PC-9 (cell line): ENCODE data around the gene CMSS1. TPM values are rescaled to one million over a fixed set of nuclear protein-coding genes. Genes with fewer than 3 reads are reported as not detected.
A peak's percentile ranks its signal among the peaks of the same experiment; 100 is the strongest.

Source experiments
- BruUV-seq: library from RNA; stranded (reverse); fragments of 400-500 nt; replicated peaks from 2 replicates; lab custom pipeline; 2021; lab: Mats Ljungman, UMichigan
- CTCF ChIA-PET: fragments of 300-600 bp; sonication (Branson Sonifier 250); formaldehyde crosslinking; loops from one replicate; lab custom pipeline; 2022; ENCODE audit warnings: antibody characterized with exemption; lab: Charles Lee
- POLR2A ChIA-PET: fragments of 300-600 bp; sonication (Branson Sonifier 250); formaldehyde crosslinking; loops from one replicate; lab custom pipeline; 2022; ENCODE audit warnings: antibody characterized with exemption; ENCODE audit not compliant: unreplicated experiment; lab: Charles Lee
- DNase-seq, 2 experiments: peaks; one replicate each; pipeline versions ENCODE4 v3.0.0 to v3.0.0-alpha.2; 2015 to 2022; ENCODE audit warnings: mixed read lengths in 1 of 2
- H2AFZ ChIP-seq: fragments of 200-600 bp; sonication (generic); 2 replicates; pipeline ENCODE4 v1.8.1; 2017; ENCODE audit warnings: antibody characterized with exemption
- H3F3A ChIP-seq: fragments of 200-600 bp; sonication (generic); 2 replicates; pipeline ENCODE4 v1.8.1; 2017; ENCODE audit warnings: antibody characterized with exemption, mild to moderate bottlenecking, low read depth; ENCODE audit not compliant: insufficient read depth
- H3K27ac ChIP-seq: fragments of 200-600 bp; sonication (generic); 2 replicates; pipeline ENCODE4 v1.6.1; 2016; ENCODE audit warnings: mixed run types
- H3K27me3 ChIP-seq: fragments of 200-600 bp; sonication (generic); 2 replicates; pipeline ENCODE4 v1.6.1; 2016; ENCODE audit warnings: low read depth, mixed run types; ENCODE audit not compliant: insufficient read depth
- H3K36me3 ChIP-seq: fragments of 200-600 bp; sonication (generic); 2 replicates; pipeline ENCODE4 v1.6.1; 2016; ENCODE audit warnings: low read depth, mixed run types
- H3K4me1 ChIP-seq: fragments of 200-600 bp; sonication (generic); replicated peaks from 2 replicates; pipeline ENCODE4 v1.6.1; 2016; ENCODE audit warnings: mixed run types; ENCODE audit not compliant: insufficient read depth
- H3K4me2 ChIP-seq: fragments of 200-600 bp; sonication (generic); 2 replicates; pipeline ENCODE4 v1.6.1; 2017; ENCODE audit warnings: mixed run types
- H3K4me3 ChIP-seq: fragments of 200-600 bp; sonication (generic); 2 replicates; pipeline ENCODE4 v1.6.1; 2016; ENCODE audit warnings: mixed run types
- H3K79me2 ChIP-seq: fragments of 200-600 bp; sonication (generic); 2 replicates; pipeline ENCODE4 v1.6.1; 2017; ENCODE audit warnings: low read depth, mixed run types
- H3K9me2 ChIP-seq: fragments of 200-600 bp; sonication (generic); 2 replicates; pipeline ENCODE4 v1.8.1; 2017; ENCODE audit warnings: mild to moderate bottlenecking; ENCODE audit not compliant: insufficient read depth
- H3K9me3 ChIP-seq: fragments of 200-600 bp; sonication (generic); 2 replicates; pipeline ENCODE4 v1.8.1; 2016; ENCODE audit warnings: low read depth; ENCODE audit not compliant: insufficient read depth
- H4K20me1 ChIP-seq: fragments of 200-600 bp; sonication (generic); 2 replicates; pipeline ENCODE4 v1.8.1; 2017; ENCODE audit not compliant: insufficient read depth
- CTCF ChIP-seq: fragments of 200-600 bp; sonication (generic); conservative IDR thresholded peaks from 2 replicates; pipeline ENCODE4 v1.6.1; 2017; ENCODE audit warnings: mixed run types, antibody characterized with exemption, mild to moderate bottlenecking, moderate library complexity
- EZH2 ChIP-seq: fragments of 200-600 bp; sonication (generic); IDR thresholded peaks from 2 replicates; pipeline ENCODE4 v1.8.0; 2017; ENCODE audit warnings: antibody characterized with exemption, low read depth
- intact Hi-C: fragments of 100-400 bp; cut with micrococcal nuclease; formaldehyde crosslinking; loops from one replicate; pipeline ENCODE4 v1.10.0; 2022; ENCODE audit not compliant: unreplicated experiment
- total RNA-seq: library from RNA; stranded (reverse); gene quantifications from 2 replicates; pipeline ENCODE4 v1.2.3, GENCODE V29; 2021

The CMSS1 gene
- total RNA-seq, 1 experiment from 2014 or later = 98.9 TPM

- BruUV-seq = no TSS peak
- H3K36me3 ChIP-seq = peaks cover 9% of the 10 kb centered on the region; the same call in 1 of the 2 replicates
- H3K27ac ChIP-seq = peak overlapping the region; percentile 76; the same call in 1 of the 2 replicates
- H3K9me3 ChIP-seq = no peaks in the 10 kb centered on the region; the same call in 1 of the 2 replicates
- CTCF ChIA-PET = interaction anchor here (0.6 kb wide), 1 partner anchor 1665 kb away, joined by 5 read pairs; no protein-coding TSS in a partner anchor
- H4K20me1 ChIP-seq = no peaks in the 10 kb centered on the region
- peaks cover 86% of the 10 kb centered on the region for H3K4me1 ChIP-seq
- peaks cover 56% of the 10 kb centered on the region for H3F3A ChIP-seq
- H3K4me2 ChIP-seq = peak overlapping the region; percentile 71
- H3K27me3 ChIP-seq = no peaks in the 10 kb centered on the region
- intact Hi-C loops = loop anchor here (2.0 kb wide), 1 partner anchor 53 kb away; no protein-coding TSS in a partner anchor
- H3K9me2 ChIP-seq = no peaks in the 10 kb centered on the region
- H3K4me3 ChIP-seq = no peak overlapping the region
- POLR2A ChIA-PET = no interaction called here
- no peak overlapping the region for H2AFZ ChIP-seq
- no peak for DNase-seq
- no peaks in the 10 kb centered on the region; the same call in 1 of the 2 replicates for H3K79me2 ChIP-seq
- TF ChIP-seq CTCF (no peak), EZH2 (no peak)
Observed at GRCh38 chr3:100045696-100046095, 228.0 kb downstream of the CMSS1 start.

GRCh38 chr3:100046986-100047385 is 229.3 kb downstream of the CMSS1 start:
- H3K27me3 ChIP-seq = no peaks in the 10 kb centered on the region
- DNase-seq = no peak
- H3F3A ChIP-seq = peaks cover 43% of the 10 kb centered on the region
- H3K79me2 ChIP-seq = no peaks in the 10 kb centered on the region; the same call in 1 of the 2 replicates
- no peak overlapping the region; the same call in 1 of the 2 replicates for H3K4me3 ChIP-seq
- no peak overlapping the region for H2AFZ ChIP-seq
- TSS peak; percentile 72 for BruUV-seq
- no peaks in the 10 kb centered on the region; the same call in 1 of the 2 replicates for H3K9me3 ChIP-seq
- peaks cover 9% of the 10 kb centered on the region; the same call in 1 of the 2 replicates for H3K36me3 ChIP-seq
- ChIA-PET POLR2A (interaction anchor here (0.6 kb wide), 2 partner anchors 81 to 113 kb away, joined by 3 to 4 read pairs; no protein-coding TSS in a partner anchor), CTCF (interaction anchor here (1.0 to 1.2 kb wide), 3 partner anchors 201 to 207 kb away, joined by 3 to 6 read pairs (median 4); no protein-coding TSS in a partner anchor)
- no peak for TF ChIP-seq EZH2
- TF ChIP-seq CTCF = no peak
- H3K27ac ChIP-seq = peak overlapping the region; percentile 76
- H4K20me1 ChIP-seq = no peaks in the 10 kb centered on the region
- peaks cover 73% of the 10 kb centered on the region for H3K4me1 ChIP-seq
- intact Hi-C loops = loop anchor here (2.0 kb wide), 1 partner anchor 52 kb away; no protein-coding TSS in a partner anchor
- no peaks in the 10 kb centered on the region for H3K9me2 ChIP-seq
- H3K4me2 ChIP-seq = peak overlapping the region; percentile 71

- peaks cover 37% of the 10 kb centered on the region for H3F3A ChIP-seq
- no peak overlapping the region for H2AFZ ChIP-seq
- H3K36me3 ChIP-seq = peaks cover 8% of the 10 kb centered on the region; the same call in 1 of the 2 replicates
- peak; percentile 41 to 99 for DNase-seq
- no peaks in the 10 kb centered on the region for H4K20me1 ChIP-seq
- peak overlapping the region; percentile 76 for H3K27ac ChIP-seq
- POLR2A ChIA-PET = interaction anchor here (0.6 to 1.1 kb wide), 5 partner anchors 11 to 213 kb away, joined by 3 to 6 read pairs (median 4); partner anchors contain the start of gene TBC1D23
- no peaks in the 10 kb centered on the region; the same call in 1 of the 2 replicates for H3K9me3 ChIP-seq
- intact Hi-C loops = loop anchor here (2.0 kb wide), 1 partner anchor 51 kb away; no protein-coding TSS in a partner anchor
- peaks cover 67% of the 10 kb centered on the region for H3K4me1 ChIP-seq
- no peaks in the 10 kb centered on the region for H3K9me2 ChIP-seq
- no peak for TF ChIP-seq CTCF
- peak overlapping the region; percentile 3; the same call in 1 of the 2 replicates for H3K4me3 ChIP-seq
- H3K27me3 ChIP-seq = no peaks in the 10 kb centered on the region
- no TSS peak for BruUV-seq
- CTCF ChIA-PET = interaction anchor here (0.5 to 1.2 kb wide), 4 partner anchors 102 to 207 kb away, joined by 3 to 6 read pairs (median 4); no protein-coding TSS in a partner anchor
- H3K79me2 ChIP-seq = no peaks in the 10 kb centered on the region; the same call in 1 of the 2 replicates
- peak overlapping the region; percentile 71 for H3K4me2 ChIP-seq
Observed at GRCh38 chr3:100047455-100048141, 229.9 kb downstream of the CMSS1 start.
